Retina (tissue), 1 donor: Measurements from ENCODE around the gene RNF186.
"Not testable (repeated sequence)": the region's sequence is repeated elsewhere in the genome, so short reads cannot be mapped to it uniquely, and the experiment has no call there.

Experiments
- DNase-seq: peaks from one replicate; pipeline ENCODE4 v3.0.0-alpha.2; 2016

RNF186 gene, protein sequence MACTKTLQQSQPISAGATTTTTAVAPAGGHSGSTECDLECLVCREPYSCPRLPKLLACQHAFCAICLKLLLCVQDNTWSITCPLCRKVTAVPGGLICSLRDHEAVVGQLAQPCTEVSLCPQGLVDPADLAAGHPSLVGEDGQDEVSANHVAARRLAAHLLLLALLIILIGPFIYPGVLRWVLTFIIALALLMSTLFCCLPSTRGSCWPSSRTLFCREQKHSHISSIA

GRCh38 chr1:19814681-19815503, at the start of gene RNF186:
TSS of gene RNF186 (minus strand) at chr1:19815283. CDS start at chr1:19815101, 182 bp downstream.
- DNase-seq, result no peak

DNA sequence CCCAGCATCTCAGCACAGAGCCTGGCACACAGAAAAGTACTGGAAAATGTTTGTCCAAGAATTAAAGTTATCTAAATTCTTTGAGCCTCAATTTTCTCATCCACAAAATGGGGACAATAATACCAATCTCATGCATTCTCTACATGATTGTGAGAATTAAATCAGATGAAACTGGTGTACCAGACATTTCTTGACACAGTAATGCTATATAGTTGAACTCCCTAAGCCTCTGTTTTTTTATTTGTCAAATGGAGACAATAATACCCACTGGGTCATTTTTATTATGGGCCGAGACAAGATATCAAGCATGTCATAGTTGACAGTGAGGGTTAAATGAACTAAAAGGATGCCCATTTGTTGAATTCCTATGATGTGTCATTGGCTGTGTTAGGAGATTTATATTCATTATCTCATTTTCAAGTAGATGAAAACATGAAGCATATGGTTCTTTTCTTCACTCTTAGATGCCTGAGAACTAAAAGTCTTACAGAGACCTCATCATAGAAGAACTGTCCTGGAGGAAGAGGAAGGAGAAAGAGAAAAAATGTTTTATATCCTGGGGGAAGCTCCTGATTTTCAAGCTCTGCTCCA, 49.6 kb upstream of the RNF186 start:
- no peak for DNase-seq

- DNase-seq, result no peak
Measured at GRCh38 chr1:19862944-19863343, 47.9 kb upstream of the RNF186 start.

- no peak for DNase-seq
Measured at GRCh38 chr1:19861842-19862530, 46.9 kb upstream of the RNF186 start.

DNA sequence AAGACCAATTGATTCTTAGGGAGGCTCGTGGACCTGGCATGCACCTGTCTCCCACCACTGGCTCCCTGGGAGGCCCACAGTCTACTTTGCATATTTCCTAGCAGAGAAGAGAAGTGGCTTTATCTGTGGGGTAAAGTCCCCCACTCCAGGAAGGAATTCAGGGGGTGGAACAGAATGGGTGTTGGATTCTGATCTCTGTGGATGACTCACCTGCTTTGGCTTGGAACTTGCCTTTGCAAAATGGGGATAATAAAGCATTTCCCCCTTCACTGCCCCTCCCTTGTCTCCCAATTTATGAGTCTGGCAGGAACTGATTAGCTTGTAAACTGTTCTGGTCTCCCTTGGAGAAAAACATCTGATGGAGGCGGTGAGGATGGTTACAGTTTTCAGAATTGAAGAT, 46.0 kb upstream of the RNF186 start:
- no peak for DNase-seq

GRCh38 chr1:19860418-19860817, 45.3 kb upstream of the RNF186 start:
- no peak for DNase-seq

DNA sequence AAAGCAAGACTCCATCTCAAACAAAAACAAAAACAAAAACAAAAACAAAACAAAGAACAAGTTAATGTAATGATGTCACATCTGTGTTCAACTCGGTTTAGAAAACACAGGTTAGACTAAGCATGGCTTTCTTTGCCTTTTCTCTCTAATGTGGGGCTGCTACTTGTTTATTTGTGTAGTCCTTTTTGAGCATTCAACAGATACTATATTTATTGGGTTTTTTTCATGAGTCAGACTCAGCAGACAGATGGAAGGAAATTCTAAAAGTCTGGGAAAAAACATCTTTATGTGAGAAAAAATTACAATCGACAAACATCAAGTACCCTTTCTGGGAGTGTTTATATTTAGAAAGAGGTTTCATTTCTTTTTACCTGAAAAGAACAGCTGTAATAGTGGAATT, 44.8 kb upstream of the RNF186 start:
- no peak for DNase-seq

DNA sequence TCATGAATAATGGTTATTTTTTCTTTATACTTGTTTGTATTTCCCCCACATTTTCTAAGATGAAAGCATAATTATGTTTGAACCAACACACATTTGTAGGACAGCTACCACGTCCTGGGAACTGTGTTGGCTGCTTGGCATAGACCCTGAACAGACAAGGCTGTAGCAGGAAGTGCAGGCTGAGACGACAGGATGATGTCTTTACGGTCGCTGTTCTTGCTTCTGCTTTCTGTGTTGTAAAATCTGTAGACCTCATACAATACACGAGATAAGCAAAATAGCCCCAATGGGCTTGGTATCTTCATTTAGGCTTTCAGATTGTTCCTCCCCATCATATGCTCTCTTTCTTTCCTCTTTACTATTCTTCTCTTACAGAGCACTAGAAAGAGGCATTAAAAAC, 43.8 kb upstream of the RNF186 start:
- no peak for DNase-seq

GRCh38 chr1:19854866-19855265, 39.8 kb upstream of the RNF186 start:
- no peak for DNase-seq

GRCh38 chr1:19852036-19852435, 37.0 kb upstream of the RNF186 start:
- no peak for DNase-seq

GRCh38 chr1:19850214-19850613, 35.1 kb upstream of the RNF186 start:
- DNase-seq, result no peak

- not testable (repeated sequence) for DNase-seq
Measured at GRCh38 chr1:19849307-19849706, 34.2 kb upstream of the RNF186 start.

- DNase-seq, result not testable (repeated sequence)
Measured at GRCh38 chr1:19847334-19847733, 32.3 kb upstream of the RNF186 start.

DNA sequence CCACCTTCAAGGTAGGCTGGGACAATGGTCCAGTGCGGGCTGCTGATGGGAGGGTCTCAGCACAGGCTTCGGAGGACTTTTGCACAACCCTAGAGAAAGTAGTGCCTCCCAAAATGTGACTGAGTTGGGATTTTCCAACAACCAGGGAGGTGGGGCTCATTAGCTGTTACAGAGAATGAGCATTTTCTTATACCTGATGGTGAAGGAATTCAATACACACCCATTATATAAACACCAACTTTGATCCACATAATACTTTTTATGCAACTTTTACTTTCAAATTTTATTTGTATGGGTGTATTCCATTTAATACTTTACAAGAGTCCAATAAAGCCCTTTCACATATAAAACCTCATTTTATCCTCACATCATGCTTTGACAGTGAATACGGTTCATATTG, 31.3 kb upstream of the RNF186 start:
- no peak for DNase-seq

DNA sequence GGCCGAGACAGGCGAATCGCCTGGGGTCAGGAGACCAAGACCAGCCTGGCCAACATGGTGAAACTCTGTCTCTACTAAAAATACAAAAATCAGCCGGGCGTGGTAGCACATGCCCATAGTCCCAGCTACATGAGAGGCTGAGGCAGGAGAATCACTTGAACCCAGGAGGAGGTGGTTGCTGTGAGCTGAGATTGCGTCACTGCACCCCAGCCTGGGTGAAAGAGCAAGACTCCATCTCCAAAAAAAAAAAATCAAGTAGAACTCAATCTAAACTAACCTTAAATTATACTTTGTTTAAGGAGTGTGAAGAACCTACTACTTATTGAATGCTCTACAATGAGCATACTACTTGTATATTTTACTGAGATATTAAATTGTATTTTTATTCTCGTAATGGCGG, 30.5 kb upstream of the RNF186 start:
- DNase-seq, result no peak

GRCh38 chr1:19844731-19845495, 29.8 kb upstream of the RNF186 start:
- no peak for DNase-seq

GRCh38 chr1:19840228-19840627, 25.1 kb upstream of the RNF186 start:
- no peak for DNase-seq

DNA sequence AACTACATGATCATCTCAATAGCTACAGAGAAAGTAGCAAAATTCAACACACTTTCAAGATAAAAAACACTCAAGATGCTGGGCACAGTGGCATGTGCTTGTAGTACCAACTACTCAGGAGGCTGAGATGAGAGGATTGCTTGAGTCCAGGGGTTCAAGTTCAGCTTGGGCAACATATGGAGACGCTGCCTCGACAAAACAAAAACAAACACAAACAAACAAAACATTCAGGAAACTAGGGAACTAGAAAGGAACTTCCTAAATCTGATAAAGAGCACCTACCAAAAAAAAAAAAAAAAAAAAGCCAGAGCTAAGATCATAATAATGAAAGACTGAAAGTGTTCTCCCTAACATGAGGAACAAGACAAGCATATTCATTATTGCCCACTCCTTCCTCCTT, 22.8 kb upstream of the RNF186 start:
- no peak for DNase-seq

GRCh38 chr1:19835578-19835977, 20.5 kb upstream of the RNF186 start:
- no peak for DNase-seq

DNA sequence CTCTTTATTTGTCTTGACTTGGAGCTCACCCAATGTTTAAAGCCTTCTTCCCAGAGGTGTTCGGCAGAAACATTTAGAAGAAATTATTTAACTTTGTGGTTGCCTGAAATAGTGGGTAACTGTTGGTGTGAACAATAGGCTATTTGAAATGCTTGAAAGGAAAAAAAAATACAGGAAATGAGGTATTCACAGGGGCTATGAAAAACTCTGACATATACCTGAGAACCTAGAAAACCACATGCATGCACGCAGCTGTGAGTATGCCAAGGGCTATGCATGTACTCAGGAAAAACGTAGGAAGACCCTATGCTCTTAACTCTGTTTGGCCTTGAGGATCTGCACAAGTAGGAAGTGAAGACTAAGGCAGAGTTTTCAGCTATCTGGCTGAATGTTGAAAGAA, 16.4 kb upstream of the RNF186 start:
- no peak for DNase-seq

GRCh38 chr1:19828546-19828945, 13.5 kb upstream of the RNF186 start:
- DNase-seq, result no peak

- DNase-seq, result no peak
Measured at GRCh38 chr1:19825298-19825697, 10.2 kb upstream of the RNF186 start.

DNA sequence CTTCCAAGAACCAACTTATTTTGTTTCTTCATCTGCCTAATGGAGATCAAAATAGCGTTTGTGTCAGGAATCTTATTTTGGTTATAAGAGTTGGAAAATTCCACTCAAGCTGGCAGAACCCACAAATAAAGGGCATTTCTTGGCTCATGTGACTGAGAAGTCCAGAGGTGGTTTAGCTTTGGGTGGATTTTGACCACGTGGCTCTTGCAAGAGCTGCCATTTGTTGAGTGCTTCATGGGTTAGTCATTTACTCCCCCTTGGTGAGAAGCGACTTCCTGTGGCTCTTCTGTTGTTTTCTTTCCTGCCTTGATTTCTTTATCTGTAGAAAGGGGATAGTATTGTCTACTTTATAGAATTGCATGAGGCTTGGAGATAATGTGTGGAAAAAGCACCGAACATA, 9.5 kb upstream of the RNF186 start:
- no peak for DNase-seq
